ENCODE results near the gene ITM2B. TPM values are rescaled to one million over a fixed set of nuclear protein-coding genes. Genes with fewer than 3 reads are reported as not detected.

ITM2B gene
- total RNA-seq (2021) = 177 to 186 TPM (median 178 TPM) in 3 replicates
- Bru-seq, nascent RNA = percentile 92 among the genes with signal in this experiment
- long read RNA-seq, experiment 1, full-length matches to known transcripts = 406 of 421 reads
- long read RNA-seq, experiment 1, partial matches to known transcripts = 11 of 421 reads
- long read RNA-seq, experiment 1, other reads (novel, unspliced or antisense) = 4 of 421 reads
- long read RNA-seq, experiment 2, full-length matches to known transcripts = 301 of 356 reads
- long read RNA-seq, experiment 2, partial matches to known transcripts = 48 of 356 reads
- long read RNA-seq, experiment 2, other reads (novel, unspliced or antisense) = 7 of 356 reads
- long read RNA-seq, experiment 3, full-length matches to known transcripts = 3 of 39 reads
- long read RNA-seq, experiment 3, partial matches to known transcripts = 34 of 39 reads
- long read RNA-seq, experiment 3, other reads (novel, unspliced or antisense) = 2 of 39 reads

- peak; percentile 70 for DNase-seq (ENCODE audit: low spot score)
- no peaks in the 10 kb centered on the region for H3K9me3 Mint-ChIP-seq
- CTCF ChIA-PET = interaction anchor here (0.5 to 1.6 kb wide), 3 partner anchors 10 to 195 kb away, joined by 5 to 11 read pairs (median 6); partner anchors contain the start of gene NUDT15
Measured at GRCh38 chr13:48233046-48233888, at the start of gene ITM2B. ITM2B (plus strand) TSS chr13:48233206; CDS start chr13:48233361, 155 bp downstream.

More at GRCh38 chr13:48233046-48233888, at the start of gene ITM2B:
- no peaks in the 10 kb centered on the region for H3K36me3 Mint-ChIP-seq
- TF ChIP-seq ELF4 (CRISPR knock-in tag; IDR thresholded peaks at IDR 0.05; ENCODE audit: low read depth) (no peak), NFE2L1 (CRISPR knock-in tag; IDR thresholded peaks at IDR 0.05) (no peak), SP1 (CRISPR knock-in tag; conservative IDR thresholded peaks at IDR 0.05) (peak; percentile 28; the same call in 1 of the 2 replicates), JAZF1 (CRISPR knock-in tag; IDR thresholded peaks at IDR 0.05) (no peak), HMGXB4 (CRISPR knock-in tag; IDR thresholded peaks at IDR 0.05) (peak; percentile 98), CREM (CRISPR knock-in tag; IDR thresholded peaks at IDR 0.05) (0 out of 2 replicates have a peak, but pooled peaks have one; percentile 29), E2F5 (CRISPR knock-in tag; IDR thresholded peaks at IDR 0.05) (0 out of 2 replicates have a peak, but pooled peaks have one; percentile 54), ESRRA (CRISPR knock-in tag; IDR thresholded peaks at IDR 0.05; ENCODE audit: borderline replicate concordance) (0 out of 2 replicates have a peak, but pooled peaks have one; percentile 22), KAT7 (CRISPR knock-in tag; IDR thresholded peaks at IDR 0.05; ENCODE audit: borderline replicate concordance) (peak; percentile 90; the same call in 1 of the 2 replicates), ZNF281 (CRISPR knock-in tag; IDR thresholded peaks at IDR 0.05) (no peak), AR (CRISPR knock-in tag; IDR thresholded peaks at IDR 0.05) (no peak), NR1H2 (CRISPR knock-in tag; IDR thresholded peaks at IDR 0.05) (no peak), USF1 (CRISPR knock-in tag; IDR thresholded peaks at IDR 0.05) (no peak)
- TF ChIP-seq, protein P1, sequence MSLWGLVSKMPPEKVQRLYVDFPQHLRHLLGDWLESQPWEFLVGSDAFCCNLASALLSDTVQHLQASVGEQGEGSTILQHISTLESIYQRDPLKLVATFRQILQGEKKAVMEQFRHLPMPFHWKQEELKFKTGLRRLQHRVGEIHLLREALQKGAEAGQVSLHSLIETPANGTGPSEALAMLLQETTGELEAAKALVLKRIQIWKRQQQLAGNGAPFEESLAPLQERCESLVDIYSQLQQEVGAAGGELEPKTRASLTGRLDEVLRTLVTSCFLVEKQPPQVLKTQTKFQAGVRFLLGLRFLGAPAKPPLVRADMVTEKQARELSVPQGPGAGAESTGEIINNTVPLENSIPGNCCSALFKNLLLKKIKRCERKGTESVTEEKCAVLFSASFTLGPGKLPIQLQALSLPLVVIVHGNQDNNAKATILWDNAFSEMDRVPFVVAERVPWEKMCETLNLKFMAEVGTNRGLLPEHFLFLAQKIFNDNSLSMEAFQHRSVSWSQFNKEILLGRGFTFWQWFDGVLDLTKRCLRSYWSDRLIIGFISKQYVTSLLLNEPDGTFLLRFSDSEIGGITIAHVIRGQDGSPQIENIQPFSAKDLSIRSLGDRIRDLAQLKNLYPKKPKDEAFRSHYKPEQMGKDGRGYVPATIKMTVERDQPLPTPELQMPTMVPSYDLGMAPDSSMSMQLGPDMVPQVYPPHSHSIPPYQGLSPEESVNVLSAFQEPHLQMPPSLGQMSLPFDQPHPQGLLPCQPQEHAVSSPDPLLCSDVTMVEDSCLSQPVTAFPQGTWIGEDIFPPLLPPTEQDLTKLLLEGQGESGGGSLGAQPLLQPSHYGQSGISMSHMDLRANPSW (CRISPR knock-in tag; conservative IDR thresholded peaks at IDR 0.05; ENCODE audit: low read depth) = no peak
- peaks cover 15% of the 10 kb centered on the region for H3K27me3 Mint-ChIP-seq (ENCODE audit: low read depth)
- peak; percentile 77 for ATAC-seq
- H3K4me3 Mint-ChIP-seq = peak within 1 kb of the TSS; percentile 93
- H3K4me1 Mint-ChIP-seq = peaks cover 45% of the 10 kb centered on the region
- H3K27ac Mint-ChIP-seq = peak within 1 kb of the TSS; percentile 91
- POLR2A ChIA-PET = interaction anchor here (0.6 to 1.7 kb wide), 5 partner anchors 106 to 347 kb away, joined by 3 to 5 read pairs (median 4); partner anchors contain the start of gene NUDT15
